Caco-2 (cell line): Measurements from ENCODE around the gene ZFYVE9. TPM values are rescaled to one million over a fixed set of nuclear protein-coding genes. Genes with fewer than 3 reads are reported as not detected.

Experiments used
- BruUV-seq: library from RNA; stranded (reverse); fragments of 400-500 nt; replicated peaks from 2 replicates; lab custom pipeline; 2021; lab: Mats Ljungman, UMichigan
- CTCF ChIA-PET: fragments of 300-600 bp; sonication (Branson Sonifier 250); formaldehyde crosslinking; loops from one replicate; lab custom pipeline; 2022; ENCODE audit warnings: antibody characterized with exemption; lab: Charles Lee
- POLR2A ChIA-PET: fragments of 300-600 bp; sonication (Branson Sonifier 250); formaldehyde crosslinking; loops from one replicate; lab custom pipeline; 2022; ENCODE audit warnings: antibody characterized with exemption; lab: Charles Lee
- DNase-seq, 2 experiments: peaks; one replicate each; pipeline versions ENCODE4 v3.0.0 to v3.0.0-alpha.2; 2020 to 2022
- H3K27me3 ChIP-seq: replicated peaks from 2 replicates; pipeline ENCODE4 v1.6.0; 2011; ENCODE audit warnings: low read length; ENCODE audit not compliant: control insufficient read depth, insufficient read depth
- H3K36me3 ChIP-seq: 2 replicates; pipeline ENCODE4 v1.5.1; 2011; ENCODE audit warnings: low read length; ENCODE audit not compliant: control insufficient read depth, insufficient read depth
- H3K4me1 ChIP-seq: fragments of 250-450 bp; sonication (Bioruptor Pico); 2 replicates; pipeline ENCODE4 v1.5.1; 2020; ENCODE audit warnings: mild to moderate bottlenecking
- H3K4me3 ChIP-seq: 2 replicates; pipeline ENCODE4 v1.5.1; 2011; ENCODE audit warnings: low read depth, mild to moderate bottlenecking, control low read depth, low read length
- H3K9me3 ChIP-seq: fragments of 250-450 bp; sonication (Bioruptor Pico); 2 replicates; pipeline ENCODE4 v1.5.1; 2020; ENCODE audit warnings: mild to moderate bottlenecking, moderate library complexity
- H3K27ac Mint-ChIP-seq: one replicate; pipeline ENCODE4 v1.8.0; 2022; ENCODE audit warnings: mixed read lengths; ENCODE audit not compliant: unreplicated experiment
- H3K27me3 Mint-ChIP-seq: one replicate; pipeline ENCODE4 v1.8.0; 2022; ENCODE audit warnings: mixed read lengths; ENCODE audit not compliant: insufficient read depth, unreplicated experiment
- H3K36me3 Mint-ChIP-seq: one replicate; pipeline ENCODE4 v1.8.0; 2022; ENCODE audit warnings: mild to moderate bottlenecking, mixed read lengths; ENCODE audit not compliant: insufficient read depth, unreplicated experiment
- H3K4me1 Mint-ChIP-seq: one replicate; pipeline ENCODE4 v1.8.0; 2022; ENCODE audit warnings: low read depth, mixed read lengths; ENCODE audit not compliant: unreplicated experiment
- H3K4me3 Mint-ChIP-seq: one replicate; pipeline ENCODE4 v1.8.0; 2022; ENCODE audit warnings: mild to moderate bottlenecking, moderate library complexity, mixed read lengths; ENCODE audit not compliant: unreplicated experiment
- H3K9me3 Mint-ChIP-seq: one replicate; pipeline ENCODE4 v1.8.0; 2022; ENCODE audit warnings: mixed read lengths; ENCODE audit not compliant: unreplicated experiment
- intact Hi-C: fragments of 100-400 bp; cut with micrococcal nuclease; formaldehyde crosslinking; loops from one replicate; pipeline ENCODE4 v1.10.0; 2022; ENCODE audit not compliant: unreplicated experiment
- total RNA-seq: library from RNA; stranded (reverse); gene quantifications from 2 replicates; pipeline ENCODE4 v1.2.3, GENCODE V29; 2022
- TF ChIP-seq, protein P1 (sequence below), 2 experiments: fragments of 200-600 bp in 1 of 2; IDR thresholded peaks; 1 replicate in 1 of 2; 2 replicates in 1 of 2; pipeline versions ENCODE4 v1.5.1 to v1.8.0; 2011 to 2022; ENCODE audit warnings: antibody characterized with exemption in 1 of 2, control low read depth in 1 of 2, inconsistent platforms in 1 of 2, low read depth in 1 of 2, low read length in 1 of 2, mild to moderate bottlenecking in 1 of 2, moderate library complexity in 1 of 2; ENCODE audit not compliant: insufficient read depth in 1 of 2, severe bottlenecking in 1 of 2, unreplicated experiment in 1 of 2

ZFYVE9 gene
- total RNA-seq, 1 experiment from 2014 or later: 18.4 TPM

DNA sequence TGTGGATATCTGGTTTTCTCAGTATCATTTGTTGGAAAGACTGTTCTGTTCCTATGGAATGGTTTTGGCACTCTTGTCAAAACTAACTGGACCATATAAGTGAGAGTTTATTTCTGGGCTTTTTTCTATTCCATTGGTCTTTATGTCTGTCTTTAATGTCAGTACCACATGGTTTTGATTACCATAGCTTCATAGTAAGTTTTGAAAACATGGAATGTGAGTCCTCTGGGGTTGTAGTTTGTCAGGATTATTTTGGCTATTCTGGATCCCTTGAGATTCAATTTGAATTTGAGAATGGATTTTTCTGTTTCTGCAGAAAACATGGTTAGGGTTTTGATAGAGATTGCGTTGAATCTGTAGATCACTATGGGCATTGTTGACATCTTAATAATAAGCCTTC, 107.9 kb downstream of the ZFYVE9 start:
- no peaks in the 10 kb centered on the region for H3K27me3 Mint-ChIP-seq
- Histone ChIP-seq H3K27me3 (no peaks in the 10 kb centered on the region), H3K4me1 (no peaks in the 10 kb centered on the region), H3K9me3 (no peaks in the 10 kb centered on the region), H3K4me3 (no peak overlapping the region), H3K36me3 (no peaks in the 10 kb centered on the region)
- TF ChIP-seq, protein P1, sequence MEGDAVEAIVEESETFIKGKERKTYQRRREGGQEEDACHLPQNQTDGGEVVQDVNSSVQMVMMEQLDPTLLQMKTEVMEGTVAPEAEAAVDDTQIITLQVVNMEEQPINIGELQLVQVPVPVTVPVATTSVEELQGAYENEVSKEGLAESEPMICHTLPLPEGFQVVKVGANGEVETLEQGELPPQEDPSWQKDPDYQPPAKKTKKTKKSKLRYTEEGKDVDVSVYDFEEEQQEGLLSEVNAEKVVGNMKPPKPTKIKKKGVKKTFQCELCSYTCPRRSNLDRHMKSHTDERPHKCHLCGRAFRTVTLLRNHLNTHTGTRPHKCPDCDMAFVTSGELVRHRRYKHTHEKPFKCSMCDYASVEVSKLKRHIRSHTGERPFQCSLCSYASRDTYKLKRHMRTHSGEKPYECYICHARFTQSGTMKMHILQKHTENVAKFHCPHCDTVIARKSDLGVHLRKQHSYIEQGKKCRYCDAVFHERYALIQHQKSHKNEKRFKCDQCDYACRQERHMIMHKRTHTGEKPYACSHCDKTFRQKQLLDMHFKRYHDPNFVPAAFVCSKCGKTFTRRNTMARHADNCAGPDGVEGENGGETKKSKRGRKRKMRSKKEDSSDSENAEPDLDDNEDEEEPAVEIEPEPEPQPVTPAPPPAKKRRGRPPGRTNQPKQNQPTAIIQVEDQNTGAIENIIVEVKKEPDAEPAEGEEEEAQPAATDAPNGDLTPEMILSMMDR (IDR thresholded peaks at IDR 0.05; ENCODE audit: insufficient read depth in 1 of 2, low read depth in 1 of 2, low read length in 1 of 2, severe bottlenecking in 1 of 2, unreplicated experiment in 1 of 2): no peak
- H3K27ac Mint-ChIP-seq: no peak overlapping the region
- CTCF ChIA-PET: no interaction called here
- DNase-seq: no peak
- BruUV-seq: no TSS peak
- H3K4me1 Mint-ChIP-seq: no peaks in the 10 kb centered on the region
- H3K36me3 Mint-ChIP-seq: no peaks in the 10 kb centered on the region
- POLR2A ChIA-PET: no interaction called here
- intact Hi-C loops: no loop called here
- H3K9me3 Mint-ChIP-seq: no peaks in the 10 kb centered on the region
- no peak overlapping the region for H3K4me3 Mint-ChIP-seq

DNA sequence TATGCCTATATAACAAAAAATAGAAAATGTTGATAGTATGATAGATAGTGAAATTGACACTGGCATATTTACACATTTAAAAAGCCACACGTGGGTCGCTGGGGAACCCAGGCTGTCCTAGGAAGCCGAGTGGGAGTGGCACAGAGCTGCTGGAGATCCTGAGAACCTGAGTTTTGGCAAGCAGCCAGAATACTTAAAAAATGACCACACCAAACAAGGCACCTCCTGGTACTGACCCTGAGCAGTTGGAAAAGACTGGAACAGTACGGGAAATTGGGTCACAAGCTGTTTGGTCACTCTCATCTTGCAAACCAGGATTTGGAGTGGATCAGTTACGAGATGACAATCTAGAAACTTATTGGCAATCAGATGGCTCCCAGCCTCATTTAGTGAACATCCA, 111.5 kb downstream of the ZFYVE9 start:
- H3K27me3 ChIP-seq: no peaks in the 10 kb centered on the region
- POLR2A ChIA-PET: no interaction called here

DNA sequence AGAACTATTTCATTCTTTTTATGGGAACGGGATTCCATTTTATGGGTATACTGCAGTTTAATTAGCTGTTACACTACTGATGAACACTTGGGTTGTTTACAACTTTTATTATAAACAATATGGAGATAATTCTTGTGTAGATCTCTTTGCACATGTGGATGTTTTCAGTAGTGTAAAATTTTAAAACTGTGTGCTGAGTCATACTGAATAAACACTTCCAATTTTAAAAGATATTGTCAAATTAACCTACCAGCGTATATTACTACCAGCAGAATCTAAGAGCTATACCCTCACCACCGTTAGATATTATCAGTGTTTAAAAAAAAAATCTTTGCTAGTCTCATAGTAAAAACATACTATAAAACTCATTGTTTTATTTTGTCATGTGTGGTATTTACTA, 118.0 kb downstream of the ZFYVE9 start:
- CTCF ChIA-PET: no interaction called here

More for the DNA sequence above, 111.5 kb downstream of the ZFYVE9 start:
- CTCF ChIA-PET: no interaction called here
- no peak for DNase-seq
- Mint-ChIP-seq H3K36me3 (no peaks in the 10 kb centered on the region), H3K27ac (no peak overlapping the region), H3K9me3 (no peaks in the 10 kb centered on the region), H3K4me1 (no peaks in the 10 kb centered on the region), H3K4me3 (no peak overlapping the region), H3K27me3 (no peaks in the 10 kb centered on the region)
- BruUV-seq: no TSS peak
- H3K9me3 ChIP-seq: no peaks in the 10 kb centered on the region
- no peaks in the 10 kb centered on the region for H3K36me3 ChIP-seq
- intact Hi-C loops: no loop called here
- H3K4me3 ChIP-seq: no peak overlapping the region
- TF ChIP-seq, protein P1 (IDR thresholded peaks at IDR 0.05; ENCODE audit: insufficient read depth in 1 of 2, low read depth in 1 of 2, low read length in 1 of 2, severe bottlenecking in 1 of 2, unreplicated experiment in 1 of 2): no peak
- no peaks in the 10 kb centered on the region for H3K4me1 ChIP-seq

More for the DNA sequence above, 118.0 kb downstream of the ZFYVE9 start:
- no peak for DNase-seq
- no peaks in the 10 kb centered on the region for H3K27me3 Mint-ChIP-seq
- peaks cover 6% of the 10 kb centered on the region for H3K4me1 Mint-ChIP-seq
- no TSS peak for BruUV-seq
- H3K36me3 Mint-ChIP-seq: no peaks in the 10 kb centered on the region
- H3K9me3 ChIP-seq: no peaks in the 10 kb centered on the region
- POLR2A ChIA-PET: interaction anchor here (0.6 kb wide), 1 partner anchor 139 kb away, joined by 3 read pairs; no protein-coding TSS in a partner anchor
- H3K27me3 ChIP-seq: no peaks in the 10 kb centered on the region
- no peak overlapping the region for H3K4me3 ChIP-seq
- TF ChIP-seq, protein P1 (IDR thresholded peaks at IDR 0.05; ENCODE audit: insufficient read depth in 1 of 2, low read depth in 1 of 2, low read length in 1 of 2, severe bottlenecking in 1 of 2, unreplicated experiment in 1 of 2): no peak
- intact Hi-C loops: no loop called here
- H3K4me3 Mint-ChIP-seq: no peak overlapping the region
- H3K4me1 ChIP-seq: no peaks in the 10 kb centered on the region
- H3K9me3 Mint-ChIP-seq: no peaks in the 10 kb centered on the region
- H3K36me3 ChIP-seq: no peaks in the 10 kb centered on the region
- no peak overlapping the region for H3K27ac Mint-ChIP-seq
